Measurements from ENCODE around the gene U2AF2. TPM values are rescaled to one million over a fixed set of nuclear protein-coding genes. Genes with fewer than 3 reads are reported as not detected.

U2AF2 gene
- 100 to 1,000 TPM in 1 of 4 donors, 10 to 100 TPM in 3; 68.4 to 115 (median 85.7) TPM for total RNA-seq

GRCh38 chr19:55654868-55655647 is at the start of gene U2AF2:
U2AF2 (plus strand) TSS chr19:55655035; CDS start chr19:55655105, 70 bp downstream.
- intact Hi-C loops (cut with DNase I): loop anchor here (10.0 kb wide), 1 partner anchor 270 kb away; the partner anchor contains the start of genes RPL28 and TMEM238
- peak; percentile 94 to 95 for DNase-seq
- WGBS, 2 donors: 0% methylated on average over 16 to 52 of the region's 95 CpGs
- H3K27ac ChIP-seq: peak within 1 kb of the TSS; percentile 94 to 99 (median 96)
- H3K4me1 ChIP-seq: peaks cover 37 to 46% of the 10 kb centered on the region in 2 donors
- peak within 1 kb of the TSS; percentile 76 to 92 (median 91) for H3K4me3 ChIP-seq (replicated peaks in 1 of 3)
- H3K36me3 ChIP-seq: peaks cover 5 to 7% of the 10 kb centered on the region in 2 donors
- TF ChIP-seq CTCF (IDR thresholded peaks at IDR 0.05) (peak in 2 of 6 experiments; percentile 4 to 15), POLR2A (IDR thresholded peaks at IDR 0.05) (peak; percentile 14 to 71)
- H3K9me3 ChIP-seq: no peaks in the 10 kb centered on the region
- no peaks in the 10 kb centered on the region for H3K27me3 ChIP-seq

- Histone ChIP-seq H3K9me3 (no peaks in the 10 kb centered on the region), H3K27ac (peak overlapping the region; percentile 92 to 94 (median 94)), H3K4me1 (peaks cover 19 to 27% of the 10 kb centered on the region in 2 donors), H3K4me3 (replicated peaks in 1 of 3) (peak overlapping the region in 2 of 3 donors; percentile 66 to 95), H3K36me3 (no peaks in the 10 kb centered on the region), H3K27me3 (no peaks in the 10 kb centered on the region)
- no peak for TF ChIP-seq CTCF (IDR thresholded peaks at IDR 0.05)
- peak in 1 of 2 donors; percentile 42 for TF ChIP-seq POLR2A (IDR thresholded peaks at IDR 0.05)
- 1 to 2% methylated on average over 19 to 29 of the region's 43 CpGs for WGBS, 2 donors
- peak; percentile 98 to 99 for DNase-seq
- intact Hi-C loops (cut with DNase I): loop anchor here (5.0 kb wide), 1 partner anchor 88 kb away; no protein-coding TSS in a partner anchor
These were observed 49.6 kb upstream of the U2AF2 start for GRCh38 chr19:55605207-55605636.

GRCh38 chr19:55605637-55606470 is 49.0 kb upstream of the U2AF2 start, which contains the start of gene ZNF865:
ZNF865 (plus strand) TSS chr19:55605647; CDS start chr19:55613619, 7,972 bp downstream.
- 1 to 2% methylated on average over 18 to 24 of the region's 44 CpGs for WGBS, 2 donors
- H3K27me3 ChIP-seq: no peaks in the 10 kb centered on the region
- H3K4me1 ChIP-seq: peaks cover 16 to 24% of the 10 kb centered on the region in 2 donors
- peak within 1 kb of the TSS; percentile 92 to 94 (median 94) for H3K27ac ChIP-seq
- TF ChIP-seq POLR2A (IDR thresholded peaks at IDR 0.05): no peak
- peak; percentile 37 to 80 (median 64) for TF ChIP-seq CTCF (IDR thresholded peaks at IDR 0.05)
- H3K9me3 ChIP-seq: no peaks in the 10 kb centered on the region
- intact Hi-C loops (cut with DNase I): loop anchor here (5.0 kb wide), 1 partner anchor 89 kb away; no protein-coding TSS in a partner anchor
- DNase-seq: peak; percentile 79 to 85
- H3K4me3 ChIP-seq (replicated peaks in 1 of 3): peak within 1 kb of the TSS; percentile 66 to 95 (median 83)
- no peaks in the 10 kb centered on the region for H3K36me3 ChIP-seq

- intact Hi-C loops (cut with DNase I): loop anchor here (5.0 kb wide), 1 partner anchor 89 kb away; no protein-coding TSS in a partner anchor
- H3K36me3 ChIP-seq: no peaks in the 10 kb centered on the region
- peak overlapping the region in 1 of 3 donors; percentile 94 for H3K27ac ChIP-seq
- H3K4me1 ChIP-seq: peaks cover 13 to 18% of the 10 kb centered on the region in 2 donors
- TF ChIP-seq CTCF (IDR thresholded peaks at IDR 0.05) (no peak), POLR2A (IDR thresholded peaks at IDR 0.05) (no peak)
- peak overlapping the region in 1 of 3 donors; percentile 95 for H3K4me3 ChIP-seq (replicated peaks in 1 of 3)
- no peaks in the 10 kb centered on the region for H3K9me3 ChIP-seq
- DNase-seq: no peak
- H3K27me3 ChIP-seq: no peaks in the 10 kb centered on the region
- 16 to 19% methylated on average over 12 of the region's 12 CpGs for WGBS, 2 donors
These were observed 48.4 kb upstream of the U2AF2 start for GRCh38 chr19:55606471-55606787.
